Measurements from ENCODE around the gene OR8B4.
A peak's percentile ranks its signal among the peaks of the same experiment; 100 is the strongest.
"Not testable (repeated sequence)": the region's sequence is repeated elsewhere in the genome, so short reads cannot be mapped to it uniquely, and the experiment has no call there.

Gene OR8B4

DNA sequence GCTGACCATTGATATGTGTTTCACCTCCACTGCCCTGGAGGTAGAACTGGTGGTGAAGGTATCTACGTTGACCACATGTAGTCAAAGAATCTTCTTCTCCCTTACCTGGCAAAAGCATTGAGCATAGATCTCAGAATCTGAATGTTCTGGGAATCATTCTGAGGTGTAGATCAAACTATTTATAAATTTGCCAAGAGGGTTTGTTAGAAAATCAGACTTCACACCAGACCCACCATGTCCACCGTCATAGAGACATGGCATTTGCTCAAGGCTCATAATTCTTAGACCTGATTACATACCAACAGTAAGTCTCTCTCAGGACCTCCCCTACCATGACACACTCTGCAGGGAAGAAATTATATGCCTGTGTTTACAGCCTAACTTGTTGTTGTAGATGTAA is 40.3 kb downstream of the OR8B4 start, which contains the start of gene OR8B2:
Gene OR8B2, minus strand, starts transcription at position 101 of the 400 bp plus-strand sequence. CDS start 1,156 bp downstream, outside the sequence.
- Histone ChIP-seq H3K36me3 (ENCODE audit: control insufficient read depth, insufficient read depth, low read length) (no peaks in the 10 kb centered on the region), H2BK15ac (replicated peaks; ENCODE audit: low read depth) (no peak within 1 kb of the TSS), H3K27ac (ENCODE audit: low read depth, low read length) (no peak within 1 kb of the TSS), H3K79me2 (ENCODE audit: control insufficient read depth, insufficient read depth, low read length) (no peaks in the 10 kb centered on the region), H3K9ac (ENCODE audit: low read length) (no peak within 1 kb of the TSS), H2AK5ac (ENCODE audit: low read length) (no peak within 1 kb of the TSS), H2BK120ac (ENCODE audit: low read depth, low read length) (no peak within 1 kb of the TSS), H3K4me1 (ENCODE audit: control insufficient read depth, low read depth, low read length) (no peaks in the 10 kb centered on the region), H3K79me1 (ENCODE audit: low read length) (no peaks in the 10 kb centered on the region), H3K4ac (ENCODE audit: low read depth, low read length) (no peak within 1 kb of the TSS), H4K5ac (ENCODE audit: low read length) (no peak within 1 kb of the TSS), H3K56ac (ENCODE audit: low read length) (no peak within 1 kb of the TSS), H4K8ac (ENCODE audit: low read depth, low read length) (no peak within 1 kb of the TSS), H3K18ac (ENCODE audit: low read length) (no peak within 1 kb of the TSS), H3K4me2 (ENCODE audit: low read length) (no peak within 1 kb of the TSS), H3K4me3 (ENCODE audit: low read length) (no peak within 1 kb of the TSS), H3K23ac (ENCODE audit: low read length) (no peak within 1 kb of the TSS), H2BK5ac (ENCODE audit: low read length) (no peak within 1 kb of the TSS), H3K27me3 (ENCODE audit: insufficient read depth, low read length, poor library complexity) (no peaks in the 10 kb centered on the region)
- no CpG with 5 or more reads among the region's 2 CpGs for WGBS (ENCODE audit: extremely low coverage, insufficient coverage, low lambda C conversion rate)
- DNase-seq, result no peak

- not testable (repeated sequence) for DNase-seq; H3K56ac ChIP-seq (ENCODE audit: low read length); H3K79me2 ChIP-seq (ENCODE audit: control insufficient read depth, insufficient read depth, low read length); H4K8ac ChIP-seq (ENCODE audit: low read depth, low read length); H2BK5ac ChIP-seq (ENCODE audit: low read length); H3K4me2 ChIP-seq (ENCODE audit: low read length); H3K27ac ChIP-seq (ENCODE audit: low read depth, low read length); H2BK15ac ChIP-seq (replicated peaks; ENCODE audit: low read depth); H3K27me3 ChIP-seq (ENCODE audit: insufficient read depth, low read length, poor library complexity); H3K9ac ChIP-seq (ENCODE audit: low read length); H3K36me3 ChIP-seq (ENCODE audit: control insufficient read depth, insufficient read depth, low read length); H3K4me3 ChIP-seq (ENCODE audit: low read length); H3K18ac ChIP-seq (ENCODE audit: low read length); H2BK120ac ChIP-seq (ENCODE audit: low read depth, low read length); H2AK5ac ChIP-seq (ENCODE audit: low read length); H3K79me1 ChIP-seq (ENCODE audit: low read length); H4K5ac ChIP-seq (ENCODE audit: low read length); H3K23ac ChIP-seq (ENCODE audit: low read length); H3K4me1 ChIP-seq (ENCODE audit: control insufficient read depth, low read depth, low read length); H3K4ac ChIP-seq (ENCODE audit: low read depth, low read length)
- no CpG with 5 or more reads among the region's 6 CpGs for WGBS (ENCODE audit: extremely low coverage, insufficient coverage, low lambda C conversion rate)
Observed at GRCh38 chr11:124382857-124383256, 41.8 kb downstream of the OR8B4 start.

- no peak overlapping the region for H3K4ac ChIP-seq (ENCODE audit: low read depth, low read length)
- no peaks in the 10 kb centered on the region for H3K4me1 ChIP-seq (ENCODE audit: control insufficient read depth, low read depth, low read length)
- no peak overlapping the region for H4K5ac ChIP-seq (ENCODE audit: low read length)
- WGBS (ENCODE audit: extremely low coverage, insufficient coverage, low lambda C conversion rate), result no CpG with 5 or more reads among the region's 2 CpGs
- no peak overlapping the region for H3K18ac ChIP-seq (ENCODE audit: low read length)
- DNase-seq, result peak; percentile 5
- no peak overlapping the region for H3K4me2 ChIP-seq (ENCODE audit: low read length)
- no peak overlapping the region for H3K4me3 ChIP-seq (ENCODE audit: low read length)
- H2BK5ac ChIP-seq (ENCODE audit: low read length), result no peak overlapping the region
- no peak overlapping the region for H4K8ac ChIP-seq (ENCODE audit: low read depth, low read length)
- H2BK120ac ChIP-seq (ENCODE audit: low read depth, low read length), result no peak overlapping the region
- H3K9ac ChIP-seq (ENCODE audit: low read length), result no peak overlapping the region
- no peak overlapping the region for H2BK15ac ChIP-seq (replicated peaks; ENCODE audit: low read depth)
- no peaks in the 10 kb centered on the region for H3K36me3 ChIP-seq (ENCODE audit: control insufficient read depth, insufficient read depth, low read length)
- H2AK5ac ChIP-seq (ENCODE audit: low read length), result no peak overlapping the region
- no peaks in the 10 kb centered on the region for H3K79me1 ChIP-seq (ENCODE audit: low read length)
- no peaks in the 10 kb centered on the region for H3K27me3 ChIP-seq (ENCODE audit: insufficient read depth, low read length, poor library complexity)
- no peak overlapping the region for H3K27ac ChIP-seq (ENCODE audit: low read depth, low read length)
- H3K23ac ChIP-seq (ENCODE audit: low read length), result no peak overlapping the region
- no peaks in the 10 kb centered on the region for H3K79me2 ChIP-seq (ENCODE audit: control insufficient read depth, insufficient read depth, low read length)
- H3K56ac ChIP-seq (ENCODE audit: low read length), result no peak overlapping the region
Observed at GRCh38 chr11:124380585-124380984, 44.1 kb downstream of the OR8B4 start.

DNA sequence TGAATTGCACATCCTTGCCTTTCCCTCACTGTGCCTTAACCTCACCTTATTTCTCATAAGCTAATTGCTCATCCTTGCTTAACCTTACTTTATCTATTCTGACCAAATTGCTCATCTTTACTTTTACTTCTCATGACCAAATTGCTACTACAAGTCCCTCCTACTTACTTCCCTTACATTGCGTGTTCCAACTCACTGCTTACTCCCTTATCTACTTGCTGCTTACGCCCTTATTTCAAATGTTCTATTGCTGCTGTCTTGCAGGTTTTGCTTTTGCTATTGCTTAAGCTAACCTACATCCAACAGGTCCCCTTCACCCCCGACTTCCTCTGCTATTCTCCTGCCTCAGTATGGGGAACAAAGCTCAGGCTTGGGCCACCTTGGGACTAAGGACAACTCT is 48.4 kb downstream of the OR8B4 start:
- no CpG with 5 or more reads among the region's 3 CpGs for WGBS (ENCODE audit: extremely low coverage, insufficient coverage, low lambda C conversion rate)
- Histone ChIP-seq H4K8ac (ENCODE audit: low read depth, low read length) (no peak overlapping the region), H2BK5ac (ENCODE audit: low read length) (no peak overlapping the region), H3K36me3 (ENCODE audit: control insufficient read depth, insufficient read depth, low read length) (no peaks in the 10 kb centered on the region), H3K9ac (ENCODE audit: low read length) (no peak overlapping the region), H3K79me1 (ENCODE audit: low read length) (no peaks in the 10 kb centered on the region), H3K79me2 (ENCODE audit: control insufficient read depth, insufficient read depth, low read length) (no peaks in the 10 kb centered on the region), H2BK120ac (ENCODE audit: low read depth, low read length) (no peak overlapping the region), H3K56ac (ENCODE audit: low read length) (no peak overlapping the region), H3K4me1 (ENCODE audit: control insufficient read depth, low read depth, low read length) (no peaks in the 10 kb centered on the region), H3K4ac (ENCODE audit: low read depth, low read length) (no peak overlapping the region), H2BK15ac (replicated peaks; ENCODE audit: low read depth) (no peak overlapping the region), H4K5ac (ENCODE audit: low read length) (no peak overlapping the region), H3K18ac (ENCODE audit: low read length) (no peak overlapping the region), H3K27me3 (ENCODE audit: insufficient read depth, low read length, poor library complexity) (no peaks in the 10 kb centered on the region), H3K4me3 (ENCODE audit: low read length) (no peak overlapping the region), H2AK5ac (ENCODE audit: low read length) (no peak overlapping the region), H3K27ac (ENCODE audit: low read depth, low read length) (no peak overlapping the region), H3K23ac (ENCODE audit: low read length) (no peak overlapping the region), H3K4me2 (ENCODE audit: low read length) (no peak overlapping the region)
- DNase-seq, result no peak
